HepG2 (cell line): ENCODE data around the gene DAB2IP. TPM values are rescaled to one million over a fixed set of nuclear protein-coding genes. Genes with fewer than 3 reads are reported as not detected.

Experiments
- FOXC1 ChIP-seq: sonication (generic); formaldehyde crosslinking; IDR thresholded peaks from 2 replicates; pipeline ENCODE4 v1.8.0; 2022; ENCODE audit warnings: mild to moderate bottlenecking, missing genetic modification reagents, borderline replicate concordance
- MBNL3 ChIP-seq: fragments of 250-450 bp; sonication (Bioruptor Pico); conservative IDR thresholded peaks from 2 replicates; pipeline ENCODE4 v1.8.0; 2022; ENCODE audit warnings: mild to moderate bottlenecking, inconsistent platforms
- SOX6 ChIP-seq, 2 experiments: fragments of 450-650 bp in 1 of 2; sonication (generic) in 1 of 2; formaldehyde crosslinking in 1 of 2; IDR thresholded peaks; 2 replicates each; pipeline versions ENCODE4 v1.4.0 to v1.6.1; 2017 to 2020; ENCODE audit warnings: antibody characterized with exemption in 1 of 2, mild to moderate bottlenecking in 1 of 2, missing genetic modification reagents in 1 of 2
- ZNF678 ChIP-seq: sonication (generic); formaldehyde crosslinking; IDR thresholded peaks from 2 replicates; pipeline ENCODE4 v1.4.0; 2020; ENCODE audit warnings: mild to moderate bottlenecking, missing genetic modification reagents
- ZNF780A ChIP-seq: sonication (generic); formaldehyde crosslinking; IDR thresholded peaks from 2 replicates; pipeline ENCODE4 v1.8.0; 2022; ENCODE audit warnings: mild to moderate bottlenecking, missing genetic modification reagents, moderate library complexity
- ZNF792 ChIP-seq: IDR thresholded peaks from 2 replicates; pipeline ENCODE4 v1.6.1; 2016
- polyA plus RNA-seq, 8 experiments: library from polyadenylated mRNA; depleted of rRNA in 3 of 8; stranded (reverse) in 7 of 8; unstranded in 1 of 8; fragments of >200 nt; fragmentation: Illumina TruSeq in 4 of 8; extraction: Trizol in 4 of 8; gene quantifications; 2 replicates each; pipeline versions ENCODE4 v1.2.1 to v1.2.3, GENCODE V29; 2011 to 2016; ENCODE audit warnings: low read depth in 4 of 8, missing spikeins in 1 of 8, mixed read lengths in 1 of 8; ENCODE audit not compliant: insufficient read depth in 1 of 8
- total RNA-seq, 5 experiments: library from RNA; depleted of rRNA; stranded (reverse); fragments of >200 nt; fragmentation: Illumina TruSeq; extraction: Trizol; gene quantifications; 2 replicates each; pipeline ENCODE4 v1.2.3, GENCODE V29; 2016; ENCODE audit warnings: low read depth in 1 of 5
- TF ChIP-seq, protein P1 (sequence below): sonication (generic); formaldehyde crosslinking; IDR thresholded peaks from 2 replicates; pipeline ENCODE4 v1.5.1; 2020; ENCODE audit warnings: mild to moderate bottlenecking, missing genetic modification reagents, moderate library complexity
- TF ChIP-seq, protein P2 (sequence below): sonication (generic); formaldehyde crosslinking; IDR thresholded peaks from 2 replicates; pipeline ENCODE4 v1.5.0; 2020; ENCODE audit warnings: missing genetic modification reagents
- TF ChIP-seq, protein P3 (sequence below): sonication (generic); formaldehyde crosslinking; IDR thresholded peaks from 2 replicates; pipeline ENCODE4 v1.9.0; 2021; ENCODE audit warnings: mild to moderate bottlenecking, missing genetic modification reagents
- TF ChIP-seq, protein P4 (sequence below): sonication (generic); formaldehyde crosslinking; IDR thresholded peaks from 2 replicates; pipeline ENCODE4 v1.8.0; 2022; ENCODE audit warnings: mild to moderate bottlenecking, missing genetic modification reagents, moderate library complexity
- TF ChIP-seq, protein P5 (sequence below): sonication (generic); formaldehyde crosslinking; IDR thresholded peaks from 2 replicates; pipeline ENCODE4 v1.5.0; 2020; ENCODE audit warnings: mild to moderate bottlenecking, missing genetic modification reagents

Gene DAB2IP
- total and polyA plus RNA-seq, 2 of the 13 experiments (the other 11 are each of a cell fraction or from before 2014, with no cell fraction given): 25.3 to 37.9 TPM

DNA sequence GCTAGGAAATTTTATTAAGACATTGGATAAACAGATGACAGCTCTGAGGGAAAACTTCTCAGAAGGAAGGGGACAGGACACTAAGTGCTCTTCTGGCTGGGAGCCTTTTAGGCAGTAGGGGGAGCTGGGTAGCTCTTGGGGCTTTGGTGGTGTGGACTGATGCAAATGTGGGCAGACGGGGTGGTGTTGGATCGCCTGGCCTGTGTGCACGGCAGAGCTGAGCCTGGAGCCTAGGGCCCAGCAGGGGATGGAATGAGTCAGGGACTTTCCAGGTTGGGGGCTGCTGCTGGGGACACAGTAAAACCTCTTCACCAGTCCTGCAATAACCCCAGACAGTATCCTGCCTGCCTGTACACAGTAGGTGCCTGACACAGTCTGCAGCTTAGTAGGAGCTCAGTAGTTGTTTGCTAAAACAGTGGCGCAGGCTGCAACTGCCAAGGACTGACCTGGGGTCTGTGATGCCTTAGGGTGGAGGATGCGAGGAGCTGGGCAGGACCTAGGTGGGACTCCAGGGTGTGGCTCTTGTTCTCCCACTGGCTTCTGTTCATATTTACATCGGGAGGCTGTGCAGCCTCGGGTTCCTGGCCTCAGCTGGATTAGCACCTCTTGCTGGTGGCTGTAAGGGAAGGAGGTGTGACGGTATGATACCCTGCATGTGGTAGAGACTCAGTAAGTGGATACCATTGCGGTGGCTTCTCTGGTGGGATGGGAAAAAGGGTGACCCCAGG, 83.8 kb downstream of the DAB2IP start (continued):
- TF ChIP-seq, protein P1, sequence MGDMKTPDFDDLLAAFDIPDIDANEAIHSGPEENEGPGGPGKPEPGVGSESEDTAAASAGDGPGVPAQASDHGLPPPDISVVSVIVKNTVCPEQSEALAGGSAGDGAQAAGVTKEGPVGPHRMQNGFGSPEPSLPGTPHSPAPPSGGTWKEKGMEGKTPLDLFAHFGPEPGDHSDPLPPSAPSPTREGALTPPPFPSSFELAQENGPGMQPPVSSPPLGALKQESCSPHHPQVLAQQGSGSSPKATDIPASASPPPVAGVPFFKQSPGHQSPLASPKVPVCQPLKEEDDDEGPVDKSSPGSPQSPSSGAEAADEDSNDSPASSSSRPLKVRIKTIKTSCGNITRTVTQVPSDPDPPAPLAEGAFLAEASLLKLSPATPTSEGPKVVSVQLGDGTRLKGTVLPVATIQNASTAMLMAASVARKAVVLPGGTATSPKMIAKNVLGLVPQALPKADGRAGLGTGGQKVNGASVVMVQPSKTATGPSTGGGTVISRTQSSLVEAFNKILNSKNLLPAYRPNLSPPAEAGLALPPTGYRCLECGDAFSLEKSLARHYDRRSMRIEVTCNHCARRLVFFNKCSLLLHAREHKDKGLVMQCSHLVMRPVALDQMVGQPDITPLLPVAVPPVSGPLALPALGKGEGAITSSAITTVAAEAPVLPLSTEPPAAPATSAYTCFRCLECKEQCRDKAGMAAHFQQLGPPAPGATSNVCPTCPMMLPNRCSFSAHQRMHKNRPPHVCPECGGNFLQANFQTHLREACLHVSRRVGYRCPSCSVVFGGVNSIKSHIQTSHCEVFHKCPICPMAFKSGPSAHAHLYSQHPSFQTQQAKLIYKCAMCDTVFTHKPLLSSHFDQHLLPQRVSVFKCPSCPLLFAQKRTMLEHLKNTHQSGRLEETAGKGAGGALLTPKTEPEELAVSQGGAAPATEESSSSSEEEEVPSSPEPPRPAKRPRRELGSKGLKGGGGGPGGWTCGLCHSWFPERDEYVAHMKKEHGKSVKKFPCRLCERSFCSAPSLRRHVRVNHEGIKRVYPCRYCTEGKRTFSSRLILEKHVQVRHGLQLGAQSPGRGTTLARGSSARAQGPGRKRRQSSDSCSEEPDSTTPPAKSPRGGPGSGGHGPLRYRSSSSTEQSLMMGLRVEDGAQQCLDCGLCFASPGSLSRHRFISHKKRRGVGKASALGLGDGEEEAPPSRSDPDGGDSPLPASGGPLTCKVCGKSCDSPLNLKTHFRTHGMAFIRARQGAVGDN (CRISPR knock-in tag): peak; percentile 67
- TF ChIP-seq, protein P2, sequence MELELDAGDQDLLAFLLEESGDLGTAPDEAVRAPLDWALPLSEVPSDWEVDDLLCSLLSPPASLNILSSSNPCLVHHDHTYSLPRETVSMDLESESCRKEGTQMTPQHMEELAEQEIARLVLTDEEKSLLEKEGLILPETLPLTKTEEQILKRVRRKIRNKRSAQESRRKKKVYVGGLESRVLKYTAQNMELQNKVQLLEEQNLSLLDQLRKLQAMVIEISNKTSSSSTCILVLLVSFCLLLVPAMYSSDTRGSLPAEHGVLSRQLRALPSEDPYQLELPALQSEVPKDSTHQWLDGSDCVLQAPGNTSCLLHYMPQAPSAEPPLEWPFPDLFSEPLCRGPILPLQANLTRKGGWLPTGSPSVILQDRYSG (CRISPR knock-in tag): no peak
- TF ChIP-seq FOXC1 (CRISPR knock-in tag) (no peak), MBNL3 (CRISPR knock-in tag) (no peak), SOX6 (IDR thresholded peaks at IDR 0.05) (no peak), SOX6 (CRISPR knock-in tag; IDR thresholded peaks at IDR 0.05) (0 out of 2 replicates have a peak, but pooled peaks have one; percentile 9), ZNF678 (CRISPR knock-in tag) (no peak), ZNF780A (no peak), ZNF792 (CRISPR knock-in tag) (0 out of 2 replicates have a peak, but pooled peaks have one; percentile 40)
- TF ChIP-seq, protein P3, sequence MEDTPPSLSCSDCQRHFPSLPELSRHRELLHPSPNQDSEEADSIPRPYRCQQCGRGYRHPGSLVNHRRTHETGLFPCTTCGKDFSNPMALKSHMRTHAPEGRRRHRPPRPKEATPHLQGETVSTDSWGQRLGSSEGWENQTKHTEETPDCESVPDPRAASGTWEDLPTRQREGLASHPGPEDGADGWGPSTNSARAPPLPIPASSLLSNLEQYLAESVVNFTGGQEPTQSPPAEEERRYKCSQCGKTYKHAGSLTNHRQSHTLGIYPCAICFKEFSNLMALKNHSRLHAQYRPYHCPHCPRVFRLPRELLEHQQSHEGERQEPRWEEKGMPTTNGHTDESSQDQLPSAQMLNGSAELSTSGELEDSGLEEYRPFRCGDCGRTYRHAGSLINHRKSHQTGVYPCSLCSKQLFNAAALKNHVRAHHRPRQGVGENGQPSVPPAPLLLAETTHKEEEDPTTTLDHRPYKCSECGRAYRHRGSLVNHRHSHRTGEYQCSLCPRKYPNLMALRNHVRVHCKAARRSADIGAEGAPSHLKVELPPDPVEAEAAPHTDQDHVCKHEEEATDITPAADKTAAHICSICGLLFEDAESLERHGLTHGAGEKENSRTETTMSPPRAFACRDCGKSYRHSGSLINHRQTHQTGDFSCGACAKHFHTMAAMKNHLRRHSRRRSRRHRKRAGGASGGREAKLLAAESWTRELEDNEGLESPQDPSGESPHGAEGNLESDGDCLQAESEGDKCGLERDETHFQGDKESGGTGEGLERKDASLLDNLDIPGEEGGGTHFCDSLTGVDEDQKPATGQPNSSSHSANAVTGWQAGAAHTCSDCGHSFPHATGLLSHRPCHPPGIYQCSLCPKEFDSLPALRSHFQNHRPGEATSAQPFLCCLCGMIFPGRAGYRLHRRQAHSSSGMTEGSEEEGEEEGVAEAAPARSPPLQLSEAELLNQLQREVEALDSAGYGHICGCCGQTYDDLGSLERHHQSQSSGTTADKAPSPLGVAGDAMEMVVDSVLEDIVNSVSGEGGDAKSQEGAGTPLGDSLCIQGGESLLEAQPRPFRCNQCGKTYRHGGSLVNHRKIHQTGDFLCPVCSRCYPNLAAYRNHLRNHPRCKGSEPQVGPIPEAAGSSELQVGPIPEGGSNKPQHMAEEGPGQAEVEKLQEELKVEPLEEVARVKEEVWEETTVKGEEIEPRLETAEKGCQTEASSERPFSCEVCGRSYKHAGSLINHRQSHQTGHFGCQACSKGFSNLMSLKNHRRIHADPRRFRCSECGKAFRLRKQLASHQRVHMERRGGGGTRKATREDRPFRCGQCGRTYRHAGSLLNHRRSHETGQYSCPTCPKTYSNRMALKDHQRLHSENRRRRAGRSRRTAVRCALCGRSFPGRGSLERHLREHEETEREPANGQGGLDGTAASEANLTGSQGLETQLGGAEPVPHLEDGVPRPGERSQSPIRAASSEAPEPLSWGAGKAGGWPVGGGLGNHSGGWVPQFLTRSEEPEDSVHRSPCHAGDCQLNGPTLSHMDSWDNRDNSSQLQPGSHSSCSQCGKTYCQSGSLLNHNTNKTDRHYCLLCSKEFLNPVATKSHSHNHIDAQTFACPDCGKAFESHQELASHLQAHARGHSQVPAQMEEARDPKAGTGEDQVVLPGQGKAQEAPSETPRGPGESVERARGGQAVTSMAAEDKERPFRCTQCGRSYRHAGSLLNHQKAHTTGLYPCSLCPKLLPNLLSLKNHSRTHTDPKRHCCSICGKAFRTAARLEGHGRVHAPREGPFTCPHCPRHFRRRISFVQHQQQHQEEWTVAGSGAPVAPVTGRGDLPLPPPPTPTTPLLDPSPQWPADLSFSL (CRISPR knock-in tag): no peak
- TF ChIP-seq, protein P4, sequence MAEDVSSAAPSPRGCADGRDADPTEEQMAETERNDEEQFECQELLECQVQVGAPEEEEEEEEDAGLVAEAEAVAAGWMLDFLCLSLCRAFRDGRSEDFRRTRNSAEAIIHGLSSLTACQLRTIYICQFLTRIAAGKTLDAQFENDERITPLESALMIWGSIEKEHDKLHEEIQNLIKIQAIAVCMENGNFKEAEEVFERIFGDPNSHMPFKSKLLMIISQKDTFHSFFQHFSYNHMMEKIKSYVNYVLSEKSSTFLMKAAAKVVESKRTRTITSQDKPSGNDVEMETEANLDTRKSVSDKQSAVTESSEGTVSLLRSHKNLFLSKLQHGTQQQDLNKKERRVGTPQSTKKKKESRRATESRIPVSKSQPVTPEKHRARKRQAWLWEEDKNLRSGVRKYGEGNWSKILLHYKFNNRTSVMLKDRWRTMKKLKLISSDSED (CRISPR knock-in tag): no peak
- TF ChIP-seq, protein P5, sequence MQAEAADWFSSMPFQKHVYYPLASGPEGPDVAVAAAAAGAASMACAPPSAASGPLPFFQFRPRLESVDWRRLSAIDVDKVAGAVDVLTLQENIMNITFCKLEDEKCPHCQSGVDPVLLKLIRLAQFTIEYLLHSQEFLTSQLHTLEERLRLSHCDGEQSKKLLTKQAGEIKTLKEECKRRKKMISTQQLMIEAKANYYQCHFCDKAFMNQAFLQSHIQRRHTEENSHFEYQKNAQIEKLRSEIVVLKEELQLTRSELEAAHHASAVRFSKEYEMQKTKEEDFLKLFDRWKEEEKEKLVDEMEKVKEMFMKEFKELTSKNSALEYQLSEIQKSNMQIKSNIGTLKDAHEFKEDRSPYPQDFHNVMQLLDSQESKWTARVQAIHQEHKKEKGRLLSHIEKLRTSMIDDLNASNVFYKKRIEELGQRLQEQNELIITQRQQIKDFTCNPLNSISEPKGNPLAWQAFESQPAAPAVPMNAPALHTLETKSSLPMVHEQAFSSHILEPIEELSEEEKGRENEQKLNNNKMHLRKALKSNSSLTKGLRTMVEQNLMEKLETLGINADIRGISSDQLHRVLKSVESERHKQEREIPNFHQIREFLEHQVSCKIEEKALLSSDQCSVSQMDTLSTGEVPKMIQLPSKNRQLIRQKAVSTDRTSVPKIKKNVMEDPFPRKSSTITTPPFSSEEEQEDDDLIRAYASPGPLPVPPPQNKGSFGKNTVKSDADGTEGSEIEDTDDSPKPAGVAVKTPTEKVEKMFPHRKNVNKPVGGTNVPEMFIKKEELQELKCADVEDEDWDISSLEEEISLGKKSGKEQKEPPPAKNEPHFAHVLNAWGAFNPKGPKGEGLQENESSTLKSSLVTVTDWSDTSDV (CRISPR knock-in tag): no peak
